ENCODE data around the gene PAM.
"Not testable (repeated sequence)": the region's sequence is repeated elsewhere in the genome, so short reads cannot be mapped to it uniquely, and the experiment has no call there.

PAM gene

GRCh38 chr5:103014983-103015382 is 259.9 kb downstream of the PAM start:
- Mint-ChIP-seq H3K4me3 (no peak overlapping the region), H3K27ac (no peak overlapping the region), H3K27me3 (no peaks in the 10 kb centered on the region), H3K36me3 (ENCODE audit: insufficient read depth) (peaks cover 5% of the 10 kb centered on the region), H3K4me1 (ENCODE audit: low read depth in 2 of 2) (peaks cover 0 to 3% of the 10 kb centered on the region in 2 donors), H3K9me3 (no peaks in the 10 kb centered on the region)
- DNase-seq (no peak), ATAC-seq (replicated peaks) (no peak)

- H3K27ac Mint-ChIP-seq = no peak overlapping the region
- H3K4me1 Mint-ChIP-seq (ENCODE audit: low read depth in 2 of 2) = peaks cover 2 to 9% of the 10 kb centered on the region in 2 donors
- no peaks in the 10 kb centered on the region for H3K9me3 Mint-ChIP-seq
- ATAC-seq (replicated peaks) (no peak), DNase-seq (no peak)
- H3K4me3 Mint-ChIP-seq = no peak overlapping the region
- peaks cover 6% of the 10 kb centered on the region for H3K36me3 Mint-ChIP-seq (ENCODE audit: insufficient read depth)
- no peaks in the 10 kb centered on the region for H3K27me3 Mint-ChIP-seq
Observed at GRCh38 chr5:103016167-103016566, 261.1 kb downstream of the PAM start.

GRCh38 chr5:103019804-103020203 is 264.7 kb downstream of the PAM start:
- DNase-seq (no peak), ATAC-seq (replicated peaks) (no peak)
- Mint-ChIP-seq H3K4me3 (no peak overlapping the region), H3K9me3 (no peaks in the 10 kb centered on the region), H3K27me3 (no peaks in the 10 kb centered on the region), H3K36me3 (ENCODE audit: insufficient read depth) (peaks cover 6% of the 10 kb centered on the region), H3K4me1 (ENCODE audit: low read depth in 2 of 2) (peaks cover 5 to 10% of the 10 kb centered on the region in 2 donors), H3K27ac (no peak overlapping the region)

- H3K9me3 Mint-ChIP-seq = no peaks in the 10 kb centered on the region
- no peak overlapping the region for H3K27ac Mint-ChIP-seq
- H3K27me3 Mint-ChIP-seq = no peaks in the 10 kb centered on the region
- DNase-seq (no peak), ATAC-seq (replicated peaks) (no peak)
- peaks cover 5 to 10% of the 10 kb centered on the region in 2 donors for H3K4me1 Mint-ChIP-seq (ENCODE audit: low read depth in 2 of 2)
- no peak overlapping the region for H3K4me3 Mint-ChIP-seq
- peaks cover 10% of the 10 kb centered on the region for H3K36me3 Mint-ChIP-seq (ENCODE audit: insufficient read depth)
Observed at GRCh38 chr5:103021314-103021713, 266.2 kb downstream of the PAM start.

- H3K4me1 Mint-ChIP-seq (ENCODE audit: low read depth in 2 of 2) = no peaks in the 10 kb centered on the region
- no peak overlapping the region for H3K4me3 Mint-ChIP-seq
- no peaks in the 10 kb centered on the region for H3K27me3 Mint-ChIP-seq
- DNase-seq (no peak), ATAC-seq (replicated peaks) (no peak)
- no peak overlapping the region for H3K27ac Mint-ChIP-seq
- H3K36me3 Mint-ChIP-seq (ENCODE audit: insufficient read depth) = peaks cover 8% of the 10 kb centered on the region
- H3K9me3 Mint-ChIP-seq = no peaks in the 10 kb centered on the region
Observed at GRCh38 chr5:103027267-103027666, 272.2 kb downstream of the PAM start.

GRCh38 chr5:103031607-103032006 is 276.5 kb downstream of the PAM start:
- Mint-ChIP-seq H3K4me1 (ENCODE audit: low read depth in 2 of 2) (no peaks in the 10 kb centered on the region), H3K4me3 (no peak overlapping the region), H3K27me3 (no peaks in the 10 kb centered on the region), H3K36me3 (ENCODE audit: insufficient read depth) (peaks cover 2% of the 10 kb centered on the region), H3K27ac (no peak overlapping the region), H3K9me3 (no peaks in the 10 kb centered on the region)
- ATAC-seq (replicated peaks) = no peak
- no peak for DNase-seq

- no peak for DNase-seq
- Mint-ChIP-seq H3K36me3 (ENCODE audit: insufficient read depth) (no peaks in the 10 kb centered on the region), H3K9me3 (no peaks in the 10 kb centered on the region), H3K4me1 (ENCODE audit: low read depth in 2 of 2) (no peaks in the 10 kb centered on the region), H3K27me3 (peaks cover 0 to 13% of the 10 kb centered on the region in 2 donors), H3K4me3 (no peak overlapping the region), H3K27ac (no peak overlapping the region)
- no peak for ATAC-seq (replicated peaks)
Observed at GRCh38 chr5:103033696-103034095, 278.6 kb downstream of the PAM start.

GRCh38 chr5:103034662-103035392 is 279.7 kb downstream of the PAM start:
- no peak for ATAC-seq (replicated peaks)
- no peak for DNase-seq
- H3K27me3 Mint-ChIP-seq = peaks cover 0 to 13% of the 10 kb centered on the region in 2 donors
- no peak overlapping the region for H3K27ac Mint-ChIP-seq
- H3K9me3 Mint-ChIP-seq = no peaks in the 10 kb centered on the region
- H3K36me3 Mint-ChIP-seq (ENCODE audit: insufficient read depth) = no peaks in the 10 kb centered on the region
- no peak overlapping the region for H3K4me3 Mint-ChIP-seq
- no peaks in the 10 kb centered on the region for H3K4me1 Mint-ChIP-seq (ENCODE audit: low read depth in 2 of 2)

DNA sequence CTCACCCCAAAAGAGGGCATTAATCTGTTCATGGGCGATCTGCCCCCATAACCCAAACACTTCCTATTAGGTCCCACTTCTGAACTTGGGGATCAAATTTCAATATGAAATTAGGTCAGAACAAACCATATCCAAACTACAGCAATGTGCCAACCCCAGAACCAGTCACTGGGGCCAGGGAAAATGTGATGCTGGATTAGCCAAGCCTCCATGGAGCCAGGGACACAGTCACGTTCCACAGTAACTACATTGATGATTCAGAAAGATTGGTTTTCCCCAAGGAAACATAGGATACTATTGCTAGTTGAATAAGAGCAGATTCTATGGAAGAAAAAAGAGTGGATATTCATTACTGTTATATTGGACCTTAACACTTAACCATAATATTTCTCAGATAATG is 280.6 kb downstream of the PAM start:
- Mint-ChIP-seq H3K4me3 (no peak overlapping the region), H3K36me3 (ENCODE audit: insufficient read depth) (no peaks in the 10 kb centered on the region), H3K9me3 (no peaks in the 10 kb centered on the region), H3K27me3 (peaks cover 0 to 13% of the 10 kb centered on the region in 2 donors), H3K27ac (no peak overlapping the region), H3K4me1 (ENCODE audit: low read depth in 2 of 2) (no peaks in the 10 kb centered on the region)
- ATAC-seq (replicated peaks) = no peak
- no peak for DNase-seq

DNA sequence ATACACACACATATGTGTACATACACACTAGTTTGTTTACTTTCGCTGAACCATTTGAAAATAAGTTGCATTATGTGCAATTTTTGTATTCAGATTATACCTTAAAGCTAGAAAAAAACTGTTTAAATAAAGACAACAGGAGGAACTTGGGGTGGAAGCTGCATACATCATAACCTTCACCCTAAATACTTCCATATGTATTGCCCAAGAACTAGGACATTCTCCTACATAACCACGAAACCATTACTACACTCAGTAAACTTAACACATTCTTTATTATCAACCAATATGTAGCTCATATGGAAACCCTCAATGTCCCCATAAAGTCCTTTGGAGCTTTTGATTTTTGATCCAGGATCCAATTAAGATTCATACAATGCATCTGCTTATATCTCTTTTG is 281.5 kb downstream of the PAM start:
- Mint-ChIP-seq H3K9me3 (no peaks in the 10 kb centered on the region), H3K27ac (no peak overlapping the region), H3K27me3 (peaks cover 0 to 13% of the 10 kb centered on the region in 2 donors), H3K36me3 (ENCODE audit: insufficient read depth) (no peaks in the 10 kb centered on the region), H3K4me1 (ENCODE audit: low read depth in 2 of 2) (no peaks in the 10 kb centered on the region), H3K4me3 (no peak overlapping the region)
- DNase-seq (no peak), ATAC-seq (replicated peaks) (no peak)

DNA sequence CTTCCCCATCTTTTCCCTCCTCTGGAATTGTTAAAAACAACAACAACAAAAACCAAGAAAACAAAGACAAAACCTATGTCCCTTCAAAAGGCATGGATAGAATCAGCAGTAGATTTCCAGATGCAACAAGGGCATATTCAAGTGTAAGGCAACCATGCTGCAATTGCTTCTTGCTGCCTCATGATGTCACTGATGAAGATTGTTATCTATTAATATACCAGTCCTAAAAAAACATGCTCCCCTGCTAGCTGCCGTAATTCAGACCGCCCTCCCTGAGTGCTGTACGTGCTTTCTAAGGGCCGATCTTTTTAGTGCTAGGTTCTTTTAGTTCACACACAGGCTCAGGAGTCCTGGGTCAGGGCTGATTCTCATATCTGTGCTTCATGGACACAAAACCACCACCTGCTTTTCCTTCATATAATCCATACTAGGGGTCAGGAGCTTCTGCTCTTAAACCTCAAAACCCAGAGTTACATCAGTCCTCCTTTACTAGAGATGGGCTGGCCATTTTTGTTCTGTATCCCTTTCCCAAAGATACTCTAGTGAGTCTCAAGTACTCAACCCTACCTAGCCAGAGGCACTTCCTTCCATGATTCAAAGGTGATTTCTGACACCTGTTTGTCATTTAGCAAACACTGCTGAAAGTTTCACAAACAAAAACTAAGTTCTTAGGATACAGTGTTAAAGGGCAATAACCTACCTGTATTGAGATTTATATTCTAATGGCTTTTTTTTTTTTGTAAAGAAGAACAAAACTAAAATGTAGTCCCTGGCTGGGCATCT is 282.8 kb downstream of the PAM start:
- no peak overlapping the region for H3K4me3 Mint-ChIP-seq
- no peaks in the 10 kb centered on the region for H3K4me1 Mint-ChIP-seq (ENCODE audit: low read depth in 2 of 2)
- H3K9me3 Mint-ChIP-seq = no peaks in the 10 kb centered on the region
- ATAC-seq (replicated peaks) (no peak), DNase-seq (no peak)
- H3K27me3 Mint-ChIP-seq = peaks cover 0 to 13% of the 10 kb centered on the region in 2 donors
- H3K36me3 Mint-ChIP-seq (ENCODE audit: insufficient read depth) = no peaks in the 10 kb centered on the region
- no peak overlapping the region for H3K27ac Mint-ChIP-seq

DNA sequence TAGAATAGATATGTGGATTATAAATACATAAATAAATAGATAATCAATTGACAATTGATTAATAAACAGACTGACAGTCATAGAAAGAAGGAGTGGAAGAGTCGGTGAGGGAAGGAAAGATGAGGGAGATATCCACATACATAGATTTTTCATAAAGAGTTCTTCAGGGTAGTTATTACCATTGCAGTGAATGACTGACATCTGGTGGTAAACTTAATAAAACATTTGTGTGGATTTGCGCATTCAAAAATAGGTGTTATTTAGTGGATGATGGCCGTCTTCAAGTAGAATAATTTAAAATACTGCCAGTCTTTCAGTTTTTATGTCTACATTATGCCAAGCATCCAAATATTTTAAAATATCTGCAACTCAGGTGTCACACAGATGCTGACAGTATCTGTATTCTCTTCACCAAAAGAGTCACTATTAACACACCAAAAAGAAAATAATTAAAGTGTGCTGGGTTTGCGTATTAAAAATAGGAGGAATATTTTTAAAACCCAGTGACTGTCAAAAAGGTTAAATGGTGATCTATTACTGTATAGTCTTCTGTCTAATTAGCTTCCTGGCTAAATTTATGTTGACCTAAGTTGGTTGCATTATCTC is 286.1 kb downstream of the PAM start:
- Mint-ChIP-seq H3K9me3 (no peaks in the 10 kb centered on the region), H3K4me3 (no peak overlapping the region), H3K36me3 (ENCODE audit: insufficient read depth) (no peaks in the 10 kb centered on the region), H3K27me3 (peaks cover 22 to 37% of the 10 kb centered on the region in 2 donors), H3K4me1 (ENCODE audit: low read depth in 2 of 2) (no peaks in the 10 kb centered on the region), H3K27ac (no peak overlapping the region)
- ATAC-seq (replicated peaks) (no peak), DNase-seq (no peak)

- not testable (repeated sequence) for H3K9me3 Mint-ChIP-seq; ATAC-seq (replicated peaks); H3K4me1 Mint-ChIP-seq (ENCODE audit: low read depth in 2 of 2); H3K36me3 Mint-ChIP-seq (ENCODE audit: insufficient read depth); H3K27ac Mint-ChIP-seq; H3K4me3 Mint-ChIP-seq; DNase-seq
- H3K27me3 Mint-ChIP-seq = peaks cover 32 to 33% of the 10 kb centered on the region in 2 donors
Observed at GRCh38 chr5:103046706-103047105, 291.6 kb downstream of the PAM start.
